Caki2 (cell line): ENCODE results near the gene GPR18. TPM values are rescaled to one million over a fixed set of nuclear protein-coding genes. Genes with fewer than 3 reads are reported as not detected.

Source experiments
- DNase-seq: peaks from one replicate; pipeline ENCODE4 v3.0.0-alpha.2; 2015; ENCODE audit warnings: low read depth
- in situ Hi-C: cut with HindIII; loops from 2 replicates; pipeline ENCODE4 v1.10.0; 2016; ENCODE audit warnings: low sequenced_read_pairs, low pct_unique_long_range_greater_than_20kb, mixed read lengths
- total RNA-seq: library from RNA; depleted of rRNA; stranded (reverse); fragments of >200 nt; shearing (Covaris generic); gene quantifications from 2 replicates; pipeline ENCODE4 v1.2.3, GENCODE V29; 2014; ENCODE audit warnings: low replicate concordance

The GPR18 gene
- total RNA-seq, 1 experiment from 2014 or later, result not detected

DNA sequence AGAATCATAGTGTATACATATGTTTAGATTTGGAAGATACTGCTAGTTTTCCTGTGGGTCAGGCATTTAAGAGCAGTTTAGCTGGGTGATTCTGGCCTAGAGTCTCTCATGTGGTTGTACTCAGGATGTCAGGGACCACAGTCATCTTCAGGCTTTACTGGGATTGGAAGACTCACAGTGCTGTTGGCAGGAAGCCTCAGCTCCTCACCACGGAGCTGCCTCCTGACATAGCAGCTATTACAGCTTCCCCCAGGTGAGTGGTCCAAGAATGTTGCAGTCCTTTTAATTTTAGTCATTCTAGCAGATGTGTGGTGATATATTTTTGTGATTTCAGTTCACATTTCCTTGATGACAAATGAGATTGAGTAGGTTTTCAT is 16.9 kb upstream of the GPR18 start:
- in situ Hi-C loops, result no loop called here
- DNase-seq, result no peak

DNA sequence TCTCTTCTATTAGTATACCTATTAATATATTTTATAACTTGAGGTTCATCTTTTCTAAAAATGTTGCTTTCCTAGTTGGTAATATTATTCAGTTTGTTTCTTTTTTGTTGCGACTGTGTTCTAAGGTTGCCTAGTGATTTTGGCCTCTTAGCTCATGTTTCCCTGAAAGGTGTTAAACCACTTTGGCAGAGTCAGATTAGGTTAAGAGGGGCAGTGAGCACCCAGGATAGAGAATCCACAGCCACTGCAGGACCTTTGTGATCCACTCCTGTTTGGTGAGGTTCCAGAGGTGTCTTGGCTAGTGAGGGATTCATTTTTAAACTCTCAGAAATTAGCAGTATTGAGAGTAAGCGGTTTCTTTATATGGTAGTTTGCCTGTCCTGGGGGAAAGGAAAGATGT is 14.9 kb upstream of the GPR18 start:
- in situ Hi-C loops, result no loop called here
- no peak for DNase-seq

DNA sequence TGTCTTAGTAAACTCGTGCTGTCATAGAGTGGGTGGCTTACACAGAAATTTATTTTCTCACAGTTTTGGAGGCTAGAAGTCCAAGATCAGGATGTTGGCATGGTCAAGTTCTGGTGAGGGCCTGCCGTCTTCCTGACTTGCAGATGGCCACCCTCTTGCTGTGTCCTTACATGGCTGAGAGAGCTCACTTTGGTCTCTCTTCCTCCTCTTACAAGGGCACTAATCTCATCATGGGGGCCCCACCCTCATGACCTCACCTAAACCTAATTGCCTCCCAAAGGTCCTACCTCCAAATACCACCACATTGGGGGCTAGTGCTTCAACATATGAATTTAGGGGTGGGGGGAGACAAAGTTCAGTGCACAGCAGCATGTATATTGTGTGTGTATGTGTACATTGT is 14.3 kb upstream of the GPR18 start:
- in situ Hi-C loops, result no loop called here

DNA sequence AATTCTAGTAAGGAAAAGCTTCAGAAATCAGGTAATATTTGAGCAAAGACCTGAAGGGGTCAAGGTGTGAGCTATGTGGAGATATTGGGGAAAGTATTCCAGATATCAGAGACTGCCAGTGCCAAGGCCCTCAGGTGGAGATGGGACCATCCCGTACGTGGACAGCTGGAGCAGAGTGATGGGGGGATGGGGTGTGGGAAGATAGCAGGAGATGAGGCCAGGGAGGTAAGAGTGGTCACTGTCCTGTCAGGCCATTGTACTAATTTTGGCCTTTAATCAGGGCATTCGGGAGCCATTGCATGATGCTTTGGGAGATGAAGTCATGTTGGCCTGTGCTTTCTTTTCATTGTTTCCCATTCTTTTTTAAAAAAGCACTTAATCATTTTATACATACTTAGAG is 13.1 kb upstream of the GPR18 start:
- in situ Hi-C loops, result no loop called here
- no peak for DNase-seq

More for the DNA sequence above, 14.3 kb upstream of the GPR18 start:
- DNase-seq, result no peak

GRCh38 chr13:99270518-99270917 is 12.3 kb upstream of the GPR18 start:
- no peak for DNase-seq
- in situ Hi-C loops, result no loop called here

GRCh38 chr13:99269627-99270241 is 11.6 kb upstream of the GPR18 start:
- DNase-seq, result peak; percentile 22
- in situ Hi-C loops, result no loop called here

DNA sequence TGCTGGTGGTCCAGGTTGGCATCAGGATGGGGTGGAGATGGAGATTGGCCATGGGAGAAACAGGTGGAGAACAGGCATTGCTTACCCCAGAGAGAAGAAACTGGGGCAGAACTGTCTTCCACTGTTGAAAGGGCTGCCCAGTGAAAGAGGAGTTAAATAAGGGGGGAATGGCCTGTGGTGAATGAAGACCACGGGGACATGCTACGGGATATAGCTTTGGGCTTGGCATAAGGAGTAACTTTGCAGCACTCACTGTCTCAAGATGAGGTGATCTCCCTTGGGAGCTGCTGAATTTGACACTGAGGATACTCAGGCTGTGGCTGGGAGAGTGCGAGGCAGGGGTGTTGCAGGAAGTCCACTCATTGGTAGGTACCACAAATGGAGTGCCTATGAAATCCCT is 10.6 kb upstream of the GPR18 start:
- DNase-seq, result no peak
- in situ Hi-C loops, result no loop called here

DNA sequence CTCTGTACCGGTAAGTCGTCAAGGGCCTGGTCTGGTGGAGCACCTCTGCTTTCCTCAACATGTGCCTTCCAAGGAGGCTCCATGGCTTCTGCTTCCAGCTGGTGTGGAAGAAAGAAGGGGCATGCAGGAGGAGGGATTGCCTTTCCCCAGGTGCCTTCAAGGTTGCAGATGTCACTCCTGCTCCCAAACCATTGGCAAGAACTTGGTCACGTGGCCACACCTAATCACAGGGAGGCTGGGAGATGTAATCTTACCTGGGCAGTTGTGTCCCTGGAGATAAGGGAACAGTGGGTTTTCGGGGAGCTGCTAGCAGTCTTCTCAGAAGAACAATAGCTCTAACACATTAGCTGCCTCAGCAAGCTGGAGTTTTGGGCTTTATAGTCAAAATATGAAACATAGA is 9.7 kb upstream of the GPR18 start:
- in situ Hi-C loops, result no loop called here
- DNase-seq, result no peak

DNA sequence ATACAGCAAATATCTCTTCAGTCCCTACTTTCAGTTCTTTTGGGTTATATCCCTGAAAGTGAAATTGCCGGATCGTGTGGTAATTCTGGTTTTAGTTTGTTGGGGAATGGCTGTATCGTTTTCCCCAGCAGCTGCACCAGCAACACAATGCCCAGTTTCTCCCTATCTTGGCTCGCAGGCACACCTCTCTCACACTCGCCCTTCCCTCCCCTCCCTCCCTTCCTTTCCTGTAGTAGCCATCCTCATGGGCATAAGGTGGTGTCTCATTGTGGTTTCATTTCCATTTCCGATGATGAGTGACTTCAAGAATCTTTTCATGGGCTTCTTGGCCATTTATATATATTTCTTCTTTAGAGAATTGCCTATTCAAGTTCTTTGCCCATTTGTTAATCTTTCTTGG is 8.6 kb upstream of the GPR18 start:
- in situ Hi-C loops, result no loop called here
- DNase-seq, result no peak

- in situ Hi-C loops, result no loop called here
- DNase-seq, result peak; percentile 6
Observed at GRCh38 chr13:99265821-99266426, 7.7 kb upstream of the GPR18 start.

DNA sequence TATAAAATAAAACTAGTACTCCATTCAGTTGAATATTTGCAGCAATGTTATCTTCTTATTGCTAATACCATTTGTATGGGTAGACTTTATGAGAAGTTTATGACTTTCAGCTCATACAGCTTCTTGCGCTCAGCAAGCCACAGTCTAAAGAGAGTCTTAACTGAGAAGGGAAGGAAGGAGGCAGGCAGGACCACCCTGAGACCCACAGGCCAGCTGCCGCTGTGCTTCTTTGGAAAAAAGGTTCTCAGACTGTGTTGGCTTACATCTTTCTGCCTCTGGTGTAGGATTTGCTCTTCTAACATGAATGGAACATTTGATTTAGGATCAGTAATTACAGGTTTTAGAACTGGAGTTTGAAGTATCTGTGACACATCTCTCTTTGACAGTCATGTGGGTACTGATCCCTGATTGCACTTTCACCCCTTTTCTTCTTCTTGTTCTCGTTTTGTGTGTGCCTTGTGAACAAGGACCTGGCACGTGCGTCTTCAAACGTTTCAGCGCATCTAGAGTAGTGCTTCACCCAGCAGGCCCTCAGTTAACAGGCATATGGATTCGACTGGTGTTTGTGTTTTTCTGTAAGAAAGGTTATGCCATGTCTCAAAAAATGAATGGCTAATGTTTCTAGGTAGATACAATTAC is 7.1 kb upstream of the GPR18 start:
- in situ Hi-C loops, result no loop called here
- DNase-seq, result no peak

DNA sequence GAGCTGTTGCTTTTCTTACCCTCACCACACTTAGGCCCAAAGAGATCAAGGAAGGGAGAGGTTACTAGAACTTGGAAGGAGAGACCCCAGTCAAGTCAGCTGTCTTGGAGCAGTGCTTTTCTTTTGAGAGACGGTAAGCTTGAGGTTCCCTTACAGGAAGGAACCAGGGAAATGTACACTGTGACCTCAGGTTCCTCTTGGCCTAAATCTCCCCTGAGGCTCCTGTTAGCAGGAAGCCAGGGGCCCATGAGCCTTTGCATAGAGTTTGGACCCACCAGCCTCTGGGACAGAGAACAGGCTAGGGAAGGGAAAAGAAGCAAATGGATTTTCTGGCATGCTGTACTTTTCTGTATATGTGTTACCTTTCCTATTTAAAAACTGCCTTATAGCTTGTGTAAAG is 5.9 kb upstream of the GPR18 start:
- no peak for DNase-seq
- in situ Hi-C loops, result no loop called here

DNA sequence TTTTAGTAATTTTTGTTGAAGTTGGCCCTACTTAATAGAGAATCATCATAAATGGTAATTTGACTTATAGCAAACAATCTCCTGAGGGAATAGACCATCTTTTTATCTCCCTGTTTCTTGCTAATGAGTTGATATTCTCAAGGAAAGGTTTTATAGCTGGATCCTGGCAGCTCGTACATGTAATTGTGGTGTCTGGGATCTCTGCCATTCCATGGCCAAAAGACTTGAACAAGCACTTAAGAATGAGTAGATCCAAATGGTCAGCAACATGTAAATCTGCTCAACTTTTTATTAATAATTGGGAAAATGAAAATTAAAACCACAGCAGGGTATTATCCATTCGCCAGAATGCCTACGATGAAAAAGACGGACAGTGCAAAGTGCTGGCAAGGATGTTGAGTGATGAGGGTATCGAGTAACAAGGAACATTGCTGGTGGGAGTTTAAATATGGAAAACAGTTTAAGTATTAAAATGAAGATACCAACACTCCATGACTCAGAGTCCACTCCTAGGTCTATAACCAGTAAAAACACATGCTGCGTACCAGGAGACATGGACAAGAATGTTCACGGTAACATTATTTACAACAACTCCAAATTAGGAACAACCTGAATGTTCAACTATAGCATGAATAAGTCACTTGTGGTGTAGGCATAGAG is 5.1 kb upstream of the GPR18 start:
- in situ Hi-C loops, result no loop called here
- DNase-seq, result no peak

DNA sequence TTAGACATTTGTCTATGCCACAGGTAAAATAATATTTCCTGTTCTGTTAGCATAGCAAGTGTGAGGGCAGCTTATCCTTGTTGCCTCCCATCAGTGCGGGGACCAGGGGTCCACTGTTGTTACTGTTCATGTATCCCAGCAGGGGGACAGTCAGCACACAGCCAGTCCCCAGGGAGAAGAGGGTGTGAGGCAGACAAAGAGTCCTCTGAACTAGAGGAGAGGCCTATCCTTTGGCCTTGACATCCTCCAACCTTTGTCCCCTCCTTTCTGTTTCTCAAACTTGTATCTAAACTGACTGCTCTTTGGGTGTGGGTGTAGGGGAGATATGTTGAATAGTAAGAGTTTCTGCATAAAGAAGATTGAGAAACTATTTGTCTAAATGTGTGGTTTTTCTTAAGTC is 2.9 kb upstream of the GPR18 start:
- in situ Hi-C loops, result no loop called here
- no peak for DNase-seq

- DNase-seq, result no peak
- in situ Hi-C loops, result no loop called here
Observed at GRCh38 chr13:99260216-99260615, 2.0 kb upstream of the GPR18 start.

GRCh38 chr13:99258946-99259345 is 767 bp upstream of the GPR18 start:
- in situ Hi-C loops, result no loop called here
- DNase-seq, result no peak

GRCh38 chr13:99257291-99257690 is 888 bp downstream of the GPR18 start:
- in situ Hi-C loops, result no loop called here
- DNase-seq, result no peak

DNA sequence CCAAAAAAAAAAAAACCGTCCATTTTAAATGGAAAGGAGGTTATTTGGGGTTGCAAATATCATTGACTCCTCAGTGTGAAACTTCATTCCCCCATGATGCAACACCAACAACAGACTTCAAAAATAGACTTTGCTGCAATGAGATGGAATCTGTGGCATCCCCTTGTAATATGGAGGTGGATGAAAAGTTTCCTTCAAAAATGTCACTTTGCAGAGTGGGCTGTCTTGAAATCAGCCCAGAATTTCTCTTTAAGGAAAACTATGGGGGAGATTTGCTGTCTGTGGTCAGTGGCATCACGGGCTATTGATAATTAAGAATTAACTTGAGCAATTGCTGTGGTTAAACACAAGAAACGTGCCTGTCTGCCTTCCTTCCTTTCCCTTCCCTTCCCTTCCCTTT is 1.5 kb downstream of the GPR18 start:
- no peak for DNase-seq
- in situ Hi-C loops, result no loop called here

GRCh38 chr13:99256283-99256682 is 1.9 kb downstream of the GPR18 start:
- DNase-seq, result no peak
- in situ Hi-C loops, result no loop called here

GRCh38 chr13:99255271-99255670 is 2.9 kb downstream of the GPR18 start:
- in situ Hi-C loops, result no loop called here
- no peak for DNase-seq
